ENCODE measurements around the gene MSH4.
"Not testable (repeated sequence)": the region's sequence is repeated elsewhere in the genome, so short reads cannot be mapped to it uniquely, and the experiment has no call there.

The MSH4 gene

DNA sequence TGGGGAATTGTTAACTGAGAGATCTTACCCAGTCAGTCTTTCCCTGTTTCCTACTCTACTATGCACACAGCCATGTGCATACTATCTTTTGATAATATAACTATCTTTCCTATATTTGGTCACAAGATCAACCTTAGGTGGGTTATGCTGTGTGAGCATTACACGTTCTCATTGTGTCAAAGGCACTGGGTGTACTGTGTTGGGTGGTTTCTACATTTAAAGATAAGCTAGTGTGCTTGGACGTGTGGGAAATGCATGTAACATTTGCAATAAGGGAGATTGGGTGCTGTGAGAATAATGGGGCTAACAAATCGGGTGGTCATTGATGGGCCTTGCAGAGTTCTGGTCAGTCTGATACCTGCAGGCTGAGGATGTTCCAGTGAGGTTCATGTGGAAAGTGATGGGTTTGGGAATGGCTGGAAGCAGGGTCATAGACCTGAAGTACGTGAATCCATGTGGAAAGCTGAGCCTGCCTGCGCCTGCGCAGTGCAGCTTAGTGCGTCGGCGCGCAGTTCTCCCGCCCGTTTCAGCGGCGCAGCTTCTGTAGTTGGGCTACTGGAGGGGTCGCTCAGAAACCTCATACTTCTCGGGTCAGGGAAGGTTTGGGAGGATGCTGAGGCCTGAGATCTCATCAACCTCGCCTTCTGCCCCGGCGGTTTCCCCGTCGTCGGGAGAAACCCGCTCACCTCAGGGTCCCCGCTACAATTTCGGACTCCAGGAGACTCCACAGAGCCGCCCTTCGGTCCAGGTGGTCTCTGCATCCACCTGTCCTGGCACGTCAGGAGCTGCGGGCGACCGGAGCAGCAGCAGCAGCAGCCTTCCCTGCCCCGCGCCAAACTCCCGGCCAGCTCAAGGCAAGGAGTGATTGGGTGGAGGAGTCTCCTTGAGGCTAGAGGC is at the start of gene MSH4:
Gene MSH4, plus strand, starts transcription at position 507 of the 897 bp plus-strand sequence. Its CDS starts 104 bp downstream, at position 611.
- DNase-seq: peak in 2 of 58 donors; percentile 1 to 29

DNA sequence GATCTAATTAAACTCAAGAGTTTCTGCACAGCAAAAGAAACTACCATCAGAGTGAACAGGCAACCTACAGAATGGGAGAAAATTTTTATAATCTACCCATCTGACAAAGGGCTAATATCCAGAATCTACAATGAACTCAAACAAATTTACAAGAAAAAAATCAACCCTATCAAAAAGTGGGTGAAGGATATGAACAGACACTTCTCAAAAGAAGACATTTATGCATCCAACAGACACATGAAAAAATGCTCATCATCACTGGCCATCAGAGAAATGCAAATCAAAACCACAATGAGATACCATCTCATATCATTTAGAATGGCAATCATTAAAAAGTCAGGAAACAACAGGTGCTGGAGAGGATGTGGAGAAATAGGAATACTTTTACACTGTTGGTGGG is 39.5 kb upstream of the MSH4 start:
- DNase-seq: not testable (repeated sequence)

DNA sequence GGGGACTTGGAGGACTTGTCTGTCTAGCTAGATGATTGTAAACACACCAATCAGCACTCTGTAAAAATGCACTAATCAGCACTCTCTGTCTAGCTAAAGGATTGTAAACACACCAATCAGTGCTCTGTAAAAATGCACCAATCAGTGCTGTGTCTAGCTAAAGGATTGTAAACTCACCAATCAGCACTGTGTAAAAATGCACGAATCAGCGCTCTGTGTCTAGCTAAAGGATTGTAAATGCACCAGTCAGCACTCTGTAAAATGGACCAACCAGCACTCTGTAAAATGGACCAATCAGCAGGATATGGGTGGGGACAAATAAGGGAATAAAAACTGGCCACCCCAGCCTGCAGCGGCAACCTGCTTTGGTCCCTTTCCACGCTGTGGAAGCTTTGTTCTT is 38.1 kb upstream of the MSH4 start:
- DNase-seq: not testable (repeated sequence)

DNA sequence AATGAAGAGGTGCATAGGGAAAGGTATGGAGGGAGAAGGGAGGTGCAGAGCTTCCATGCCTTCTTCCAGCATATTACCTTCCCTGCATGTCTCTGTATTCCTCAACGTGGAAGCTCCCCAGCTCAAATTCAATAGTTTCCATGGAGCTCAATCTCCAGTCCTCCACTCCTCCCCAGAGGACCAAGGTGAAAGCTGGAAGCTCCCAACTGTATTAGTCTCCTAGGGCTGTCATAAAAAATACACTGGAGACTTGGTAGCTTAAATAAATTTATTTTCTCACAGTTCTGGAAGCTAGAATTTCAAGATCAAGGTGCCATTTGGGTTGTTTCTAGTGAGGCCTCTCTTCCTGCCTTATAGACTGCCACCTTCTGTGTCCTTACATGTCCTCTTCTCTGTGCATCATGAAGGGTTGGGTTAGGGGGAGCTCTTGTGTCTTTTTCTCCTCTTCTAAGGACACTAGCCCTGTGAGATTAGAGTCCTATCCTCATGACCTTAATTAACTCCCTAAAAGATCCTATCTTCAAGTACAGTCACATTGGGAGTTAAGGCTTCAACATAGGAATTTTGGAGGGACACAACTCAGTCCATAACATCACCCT is 32.5 kb upstream of the MSH4 start:
- DNase-seq: no peak

DNA sequence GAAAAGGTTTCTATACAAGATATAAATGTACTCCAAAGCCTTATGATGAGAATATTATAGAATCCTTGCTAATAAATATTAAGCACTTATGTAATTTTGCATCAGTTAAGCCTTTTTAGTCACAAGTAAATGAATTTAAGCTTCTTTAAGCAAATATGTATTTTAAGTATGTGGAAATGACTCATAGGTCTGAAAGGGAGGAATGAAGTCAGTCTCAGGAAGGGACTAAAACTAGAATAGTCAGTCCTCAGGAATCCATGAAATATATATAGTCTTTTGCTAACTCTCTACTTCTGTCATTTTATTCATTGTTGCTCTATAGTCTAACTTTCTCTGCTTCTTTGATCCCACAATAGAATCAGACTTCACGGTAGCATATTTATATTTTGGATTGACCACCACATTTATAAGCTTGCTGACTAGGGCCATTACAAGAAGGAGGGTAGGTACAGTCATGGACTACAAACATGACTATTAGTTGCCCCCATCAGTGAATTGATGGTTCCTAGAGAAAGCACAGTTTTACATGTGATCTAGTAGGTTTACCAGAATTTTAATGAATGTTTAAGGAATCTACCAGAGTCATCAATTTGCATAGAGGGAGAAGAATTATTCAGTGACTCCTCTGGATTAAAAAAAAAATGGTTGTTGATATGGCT is 30.9 kb upstream of the MSH4 start:
- no peak for DNase-seq

DNA sequence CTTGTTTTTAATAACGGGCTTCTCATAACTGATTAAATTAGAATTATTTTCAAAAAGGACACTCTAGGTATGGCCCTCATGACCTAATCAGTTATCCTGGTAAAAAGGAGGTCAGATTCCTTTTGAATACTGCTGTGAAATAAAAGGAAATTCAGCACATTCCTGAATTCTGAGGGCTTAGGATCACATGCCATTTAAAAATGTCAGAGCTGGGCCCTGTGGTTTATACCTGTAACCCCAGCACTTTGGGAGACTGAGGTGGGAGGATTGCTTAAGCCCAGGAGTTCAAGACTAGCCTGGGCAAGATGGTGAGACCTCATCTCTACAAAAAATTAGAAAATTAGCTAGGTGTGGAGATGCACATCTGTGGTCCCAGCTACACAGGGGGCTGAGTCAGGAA is 28.7 kb upstream of the MSH4 start:
- no peak for DNase-seq

GRCh38 chr1:75770761-75771160 is 25.9 kb upstream of the MSH4 start:
- no peak for DNase-seq

DNA sequence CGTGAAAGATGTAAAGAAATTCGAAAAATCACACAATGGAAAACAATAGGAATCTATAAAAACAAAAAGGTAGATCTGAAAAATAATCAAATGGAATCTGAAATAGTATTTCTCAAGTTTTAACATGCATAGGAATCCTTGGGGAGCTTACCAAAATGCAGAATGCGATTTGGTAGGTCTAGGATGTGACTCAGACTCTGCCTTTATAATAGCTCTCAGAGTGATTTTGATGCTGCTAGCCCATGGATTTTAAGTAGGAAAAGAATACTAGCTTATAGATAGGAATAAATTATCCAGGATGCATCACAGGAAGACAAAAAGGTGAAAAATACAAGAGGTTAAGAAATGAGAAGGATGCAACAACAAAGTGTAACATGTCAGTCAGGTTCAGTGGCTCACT is 24.7 kb upstream of the MSH4 start:
- no peak for DNase-seq

DNA sequence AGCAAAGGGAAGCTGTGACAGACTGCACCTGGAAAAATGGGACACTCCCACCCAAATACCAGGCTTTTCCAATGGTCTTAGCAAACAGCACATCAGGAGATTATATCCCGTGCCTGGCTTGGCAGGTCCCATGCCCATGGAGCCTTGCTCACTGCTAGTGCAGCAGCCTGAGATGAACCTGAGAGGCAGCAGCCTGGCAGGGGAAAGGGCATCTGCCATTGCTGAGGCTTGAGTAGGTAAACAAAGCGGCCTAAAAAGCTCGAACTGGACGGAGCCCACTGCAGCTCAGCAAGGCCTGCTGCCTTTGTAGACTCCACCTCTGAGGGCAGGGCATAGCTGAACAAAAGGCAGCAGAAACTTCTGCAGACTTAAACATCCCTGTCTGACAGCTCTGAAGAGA is 18.9 kb upstream of the MSH4 start:
- DNase-seq: not testable (repeated sequence)

DNA sequence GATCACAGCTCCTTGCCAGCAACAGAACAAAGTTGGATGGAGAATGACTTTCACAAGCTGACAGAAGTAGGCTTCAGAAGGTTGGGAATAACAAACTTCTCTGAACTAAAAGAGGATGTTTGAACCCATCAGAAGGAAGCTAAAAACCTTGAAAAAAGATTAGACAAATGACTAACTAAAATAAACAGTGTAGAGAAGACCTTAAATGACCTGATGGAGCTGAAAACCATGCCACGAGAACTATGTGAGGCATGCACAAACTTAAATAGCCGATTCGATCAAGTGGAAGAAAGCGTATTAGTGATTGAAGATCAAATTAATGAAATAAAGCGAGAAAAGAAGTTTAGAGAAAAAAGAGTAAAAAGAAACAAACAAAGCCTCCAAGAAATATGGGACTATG is 18.0 kb upstream of the MSH4 start:
- DNase-seq: not testable (repeated sequence)

GRCh38 chr1:75780183-75780582 is 16.5 kb upstream of the MSH4 start:
- not testable (repeated sequence) for DNase-seq

DNA sequence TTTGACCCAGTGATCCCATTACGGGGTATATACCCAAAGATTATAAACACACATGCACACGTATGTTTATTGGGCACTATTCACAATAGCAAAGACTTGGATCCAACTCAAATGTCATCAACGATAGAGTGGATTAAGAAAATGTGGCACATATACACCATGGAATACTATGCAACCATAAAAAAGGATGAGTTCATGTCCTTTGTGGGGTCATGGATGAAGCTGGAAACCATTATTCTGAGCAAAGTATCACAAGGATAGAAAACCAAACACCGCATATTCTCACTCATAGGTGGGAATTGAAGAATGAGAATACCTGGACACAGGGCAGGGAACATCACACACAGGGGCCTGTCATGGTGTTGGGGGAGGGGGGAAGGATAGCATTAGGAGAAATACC is 12.8 kb upstream of the MSH4 start:
- not testable (repeated sequence) for DNase-seq

- DNase-seq: no peak
Observed at GRCh38 chr1:75785320-75785982, 11.2 kb upstream of the MSH4 start.

GRCh38 chr1:75785983-75786853 is 10.5 kb upstream of the MSH4 start, which contains the start of gene RABGGTB:
TSS of gene RABGGTB (plus strand) at chr1:75786256. CDS start at chr1:75786272, 16 bp downstream.
- DNase-seq: peak; percentile 53 to 96 (median 90)

DNA sequence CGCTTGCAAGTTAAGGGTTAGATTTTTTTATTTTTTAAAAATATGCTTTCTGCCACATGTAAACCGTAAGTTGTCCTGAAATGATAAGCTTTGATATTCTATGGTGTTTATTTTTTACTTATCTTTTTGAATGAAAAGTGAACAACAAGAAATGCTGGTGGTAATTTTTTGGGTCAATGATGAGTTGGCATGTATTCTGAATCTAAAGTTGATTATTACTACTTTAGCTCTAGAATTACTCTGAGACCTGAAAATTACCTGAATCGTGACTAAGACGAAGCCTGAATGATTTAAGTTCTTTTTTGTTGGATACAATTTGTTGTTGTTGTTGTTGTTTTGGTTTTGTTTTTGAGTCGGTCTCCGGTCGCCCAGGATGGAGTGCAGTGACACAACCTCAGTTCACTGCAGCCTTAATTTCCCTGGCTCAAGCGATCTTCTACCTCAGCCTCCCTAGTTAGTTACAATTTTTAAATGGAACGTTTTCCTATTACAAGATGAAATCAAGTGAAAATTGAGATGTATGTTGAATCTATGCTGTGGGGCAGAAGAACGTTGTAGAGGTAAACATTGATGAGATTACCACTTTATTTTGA is 9.7 kb upstream of the MSH4 start:
- no peak for DNase-seq

- no peak for DNase-seq
Observed at GRCh38 chr1:75787524-75787923, 9.2 kb upstream of the MSH4 start.

- no peak for DNase-seq
Observed at GRCh38 chr1:75789988-75790387, 6.7 kb upstream of the MSH4 start.

DNA sequence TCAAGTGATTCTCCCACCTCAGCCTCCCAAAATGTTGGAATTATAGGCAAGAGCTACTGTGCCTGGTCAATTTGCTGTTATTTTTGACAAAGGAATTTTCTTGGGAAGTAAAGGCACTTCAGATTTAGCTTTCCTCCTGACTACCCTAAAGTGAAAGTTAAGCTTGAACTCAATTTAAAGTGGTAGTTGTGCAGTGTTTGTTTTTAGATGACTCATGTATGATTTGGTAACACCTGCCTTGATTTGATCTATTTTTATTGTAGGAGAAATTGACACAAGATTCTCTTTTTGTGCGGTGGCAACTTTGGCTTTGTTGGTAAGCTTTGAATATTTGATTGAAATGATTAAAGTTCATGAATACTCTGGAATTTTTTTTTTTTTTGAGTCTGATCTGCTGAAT is 5.7 kb upstream of the MSH4 start:
- DNase-seq: no peak

DNA sequence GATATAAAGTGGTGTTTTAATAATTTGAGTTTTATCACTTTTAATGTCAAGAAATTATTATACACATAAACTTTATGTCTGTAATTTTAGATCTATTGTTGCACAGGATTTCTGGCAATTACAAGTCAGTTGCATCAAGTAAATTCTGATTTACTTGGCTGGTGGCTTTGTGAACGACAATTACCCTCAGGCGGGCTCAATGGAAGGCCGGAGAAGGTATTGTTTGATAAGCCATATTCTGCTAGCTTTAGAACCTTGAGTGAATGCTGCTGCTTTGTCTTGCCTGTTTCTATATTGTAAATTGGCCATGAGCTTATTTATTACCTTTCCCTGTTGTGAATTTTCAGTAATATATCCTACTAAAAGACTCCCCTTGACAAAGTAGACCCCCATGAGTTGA is 4.6 kb upstream of the MSH4 start:
- no peak for DNase-seq

- no peak for DNase-seq
Observed at GRCh38 chr1:75794382-75794781, 2.3 kb upstream of the MSH4 start.

All from anterior cingulate cortex (tissue), 58 donors.